Tibial nerve (tissue), 3 donors: ENCODE results near the gene RIPOR1.
A peak's percentile ranks its signal among the peaks of the same experiment; 100 is the strongest.

Experiments used
- CTCF ChIP-seq, 5 experiments: fragments of 200-600 bp in 3 of 5; fragments of 450-650 bp in 2 of 5; sonication (generic) in 3 of 5; IDR thresholded peaks; one replicate each; pipeline ENCODE4 v1.5.1; 2016 to 2019; ENCODE audit warnings: antibody characterized with exemption in 5 of 5, mild to moderate bottlenecking in 3 of 5, moderate library complexity in 2 of 5
- POLR2A ChIP-seq, 2 donors: fragments of 450-650 bp; IDR thresholded peaks; one replicate each; pipeline ENCODE4 v1.6.1; 2017; ENCODE audit warnings: antibody characterized with exemption in 2 of 2, mild to moderate bottlenecking in 2 of 2, moderate library complexity in 2 of 2

- TF ChIP-seq CTCF (IDR thresholded peaks at IDR 0.05) = peak in 2 of 5 experiments; percentile 35
- TF ChIP-seq POLR2A (IDR thresholded peaks at IDR 0.05) = no peak
These were observed 34.5 kb downstream of the RIPOR1 start for GRCh38 chr16:67562918-67563707.
